A549 (cell line): ENCODE measurements around the gene VIL1.

ENCODE experiments used
- BHLHE40 ChIP-seq: IDR thresholded peaks from 2 replicates; pipeline ENCODE4 v1.6.1; 2012; ENCODE audit warnings: low read depth, low read length, inconsistent platforms
- EHMT2 ChIP-seq: fragments of 200-600 bp; sonication (generic); IDR thresholded peaks from 2 replicates; pipeline ENCODE4 v1.6.1; 2016; ENCODE audit warnings: antibody characterized with exemption, low read depth, mild to moderate bottlenecking, moderate library complexity
- EP300 ChIP-seq, 2 experiments: fragments of >200 bp; sonication (Bioruptor Twin); formaldehyde crosslinking; IDR thresholded peaks; 2 replicates in 1 of 2; 3 replicates in 1 of 2; pipeline ENCODE4 v1.6.1; 2016 to 2017
- KDM1A ChIP-seq: fragments of 200-600 bp; sonication (generic); IDR thresholded peaks from 2 replicates; pipeline ENCODE4 v1.6.1; 2016; ENCODE audit warnings: low read depth, mild to moderate bottlenecking
- REST ChIP-seq: fragments of 200-600 bp; sonication (generic); IDR thresholded peaks from 2 replicates; pipeline ENCODE4 v1.6.1; 2016; ENCODE audit warnings: antibody characterized with exemption, mild to moderate bottlenecking, moderate library complexity
- TF ChIP-seq, protein P1 (sequence below): fragments of >200 bp; sonication (Bioruptor Twin); formaldehyde crosslinking; IDR thresholded peaks from 3 replicates; pipeline ENCODE4 v1.5.1; 2016

DNA sequence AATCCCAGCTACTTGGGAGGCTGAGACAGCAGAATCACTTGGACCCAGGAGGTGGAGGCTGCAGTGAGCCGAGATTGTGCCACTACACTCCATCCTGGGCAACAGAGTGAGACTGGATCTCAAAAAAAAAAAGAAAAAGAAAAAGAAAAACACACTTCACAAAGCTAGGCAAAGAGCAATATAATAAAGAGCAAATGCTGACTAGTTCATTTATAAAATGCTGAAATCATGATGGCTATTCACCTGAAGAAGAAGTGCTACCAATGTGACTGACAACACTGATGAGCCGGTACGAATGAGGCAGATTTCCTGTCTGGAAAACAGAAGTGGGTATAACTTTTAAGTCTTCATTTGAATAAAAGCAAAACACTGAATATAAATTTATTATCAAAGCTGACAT is 37.9 kb downstream of the VIL1 start:
- TF ChIP-seq REST (no peak), KDM1A (no peak), EP300 (IDR thresholded peaks at IDR 0.05) (no peak), EHMT2 (no peak), BHLHE40 (no peak)
- TF ChIP-seq, protein P1, sequence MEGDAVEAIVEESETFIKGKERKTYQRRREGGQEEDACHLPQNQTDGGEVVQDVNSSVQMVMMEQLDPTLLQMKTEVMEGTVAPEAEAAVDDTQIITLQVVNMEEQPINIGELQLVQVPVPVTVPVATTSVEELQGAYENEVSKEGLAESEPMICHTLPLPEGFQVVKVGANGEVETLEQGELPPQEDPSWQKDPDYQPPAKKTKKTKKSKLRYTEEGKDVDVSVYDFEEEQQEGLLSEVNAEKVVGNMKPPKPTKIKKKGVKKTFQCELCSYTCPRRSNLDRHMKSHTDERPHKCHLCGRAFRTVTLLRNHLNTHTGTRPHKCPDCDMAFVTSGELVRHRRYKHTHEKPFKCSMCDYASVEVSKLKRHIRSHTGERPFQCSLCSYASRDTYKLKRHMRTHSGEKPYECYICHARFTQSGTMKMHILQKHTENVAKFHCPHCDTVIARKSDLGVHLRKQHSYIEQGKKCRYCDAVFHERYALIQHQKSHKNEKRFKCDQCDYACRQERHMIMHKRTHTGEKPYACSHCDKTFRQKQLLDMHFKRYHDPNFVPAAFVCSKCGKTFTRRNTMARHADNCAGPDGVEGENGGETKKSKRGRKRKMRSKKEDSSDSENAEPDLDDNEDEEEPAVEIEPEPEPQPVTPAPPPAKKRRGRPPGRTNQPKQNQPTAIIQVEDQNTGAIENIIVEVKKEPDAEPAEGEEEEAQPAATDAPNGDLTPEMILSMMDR, result no peak
